GM21367 (cell line): ENCODE results near the gene TLNRD1.

ENCODE experiments used
- ATAC-seq: cut with Tn5 transposase; IDR thresholded peaks from one replicate; pipeline ENCODE4 v1.9.1; 2021; ENCODE audit not compliant: unreplicated experiment

TLNRD1 gene

DNA sequence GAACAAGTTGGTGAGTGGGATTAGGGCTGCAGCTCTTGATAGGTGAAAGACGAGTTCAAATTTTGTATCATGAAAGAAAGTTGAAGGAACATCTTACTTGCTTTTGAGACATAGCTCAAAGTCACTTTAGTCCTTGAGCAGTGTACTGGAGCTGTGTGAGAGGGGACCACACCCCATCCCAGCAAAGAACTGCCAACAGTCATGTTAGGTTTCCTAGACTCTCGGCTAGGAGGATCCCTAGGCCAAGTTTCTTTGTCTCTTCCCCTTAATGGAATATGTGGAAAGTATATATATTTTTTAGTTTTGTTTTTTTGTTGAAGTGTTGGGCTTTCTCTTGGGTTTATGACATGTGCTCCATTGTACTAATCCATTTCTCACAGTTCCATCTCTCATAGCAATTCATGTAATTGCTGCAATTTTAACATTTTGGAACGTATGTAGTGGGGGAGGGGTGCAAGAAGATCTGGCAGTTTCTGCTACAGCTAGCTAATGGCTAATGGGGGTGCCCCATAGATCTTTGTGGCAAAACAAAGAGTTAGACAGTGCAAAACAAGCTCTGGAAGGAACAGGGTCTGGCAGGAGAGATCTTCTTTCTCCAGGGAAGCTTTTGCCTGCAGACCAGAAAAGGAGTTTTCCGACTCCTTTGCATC, 25.1 kb downstream of the TLNRD1 start:
- no peak for ATAC-seq

DNA sequence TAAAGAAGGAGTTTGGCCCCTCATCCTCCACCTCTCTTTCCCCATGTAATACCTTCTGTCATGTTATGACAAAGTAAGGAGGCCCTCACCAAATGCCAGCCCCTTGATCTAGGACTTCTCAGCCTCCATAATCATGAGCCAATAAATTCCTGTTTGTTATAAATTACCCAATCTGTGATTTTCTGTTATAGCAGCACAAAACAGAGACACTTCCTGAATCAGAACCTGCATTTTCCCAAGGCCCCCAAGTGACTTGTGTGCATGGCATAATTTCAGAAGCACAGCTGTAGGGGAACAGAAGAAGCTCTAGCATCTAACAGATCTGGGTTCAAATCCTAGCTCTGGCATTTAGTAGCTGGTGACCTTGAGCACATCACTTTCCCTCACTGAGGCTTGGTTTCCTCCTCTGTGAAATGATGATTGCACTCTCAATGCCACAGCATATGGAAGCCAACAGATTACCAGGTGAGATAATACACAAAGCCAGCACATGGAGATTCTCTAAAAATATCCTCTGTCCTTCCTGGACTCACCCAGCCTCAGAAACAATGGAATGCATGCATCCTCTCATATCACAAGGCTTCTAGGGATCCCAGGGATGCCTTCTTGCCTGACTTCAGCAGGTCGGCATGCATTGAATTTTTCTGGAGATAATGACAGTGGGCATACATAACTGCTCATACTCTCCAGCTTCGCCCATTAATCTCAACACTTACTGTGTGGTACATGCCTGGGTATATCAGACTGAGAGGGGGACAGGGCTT, 26.3 kb downstream of the TLNRD1 start:
- ATAC-seq = no peak

DNA sequence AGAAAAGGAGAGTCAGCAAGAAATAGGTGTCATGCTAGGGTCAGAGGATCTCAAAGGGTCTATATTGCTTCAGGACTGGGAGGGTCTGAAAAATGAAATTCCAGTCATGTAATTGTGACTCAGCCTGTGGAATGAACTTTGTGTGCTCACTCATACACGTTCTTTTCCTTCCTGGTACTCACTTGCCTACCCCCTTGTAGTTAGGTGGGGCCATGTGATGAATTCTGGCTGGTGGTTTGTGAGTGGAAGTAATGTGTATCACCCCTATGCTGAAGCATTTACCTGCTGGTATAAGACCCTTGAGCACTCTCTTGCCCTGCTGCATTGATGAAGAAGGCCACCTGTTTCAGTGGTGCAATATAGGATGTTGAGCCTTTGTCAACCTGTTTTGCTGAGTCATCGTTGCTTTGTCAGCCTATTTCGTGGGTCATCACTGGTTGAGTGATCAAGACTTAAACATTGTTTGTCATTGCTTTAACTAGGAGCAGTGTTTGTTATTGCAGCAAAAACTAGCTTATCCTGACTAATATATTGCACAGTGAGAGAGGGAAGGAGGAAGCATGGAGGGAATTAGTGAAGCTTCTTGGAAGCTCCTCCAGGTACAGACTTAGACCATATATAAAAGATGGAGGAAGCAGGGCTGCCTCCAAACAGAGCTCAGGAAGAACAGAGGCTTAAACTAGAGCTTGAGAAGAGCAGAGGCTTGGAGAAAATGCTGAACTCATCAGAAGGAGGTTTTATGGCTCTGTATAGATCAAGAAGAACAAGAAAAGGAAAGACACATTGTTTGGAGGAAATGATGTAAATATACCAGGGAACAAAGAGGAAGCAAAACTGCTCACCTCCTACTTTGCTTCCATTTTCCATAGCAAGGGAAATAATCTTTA, 28.9 kb downstream of the TLNRD1 start:
- ATAC-seq = no peak

DNA sequence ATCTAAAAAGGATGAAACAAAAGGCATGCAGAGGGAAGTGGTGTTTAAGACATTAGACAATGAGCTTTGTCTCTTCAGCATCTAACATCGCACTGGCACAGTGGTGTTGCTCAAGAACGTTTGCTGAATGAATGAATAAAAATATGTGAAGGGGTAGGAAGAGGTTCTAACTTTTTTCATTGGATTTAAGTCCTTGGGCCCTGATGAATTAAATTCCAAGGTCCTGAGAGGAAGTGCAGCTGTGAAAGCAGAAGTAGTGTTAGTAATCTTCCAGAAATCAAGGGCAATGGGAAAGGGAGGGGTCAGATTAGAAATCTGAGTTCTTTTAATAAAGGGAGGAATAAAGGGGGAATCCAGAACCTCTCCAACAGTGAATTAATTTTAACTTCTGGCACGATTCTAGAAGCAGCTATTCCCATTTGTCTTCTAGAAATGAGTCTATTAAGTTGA, 29.6 kb downstream of the TLNRD1 start:
- ATAC-seq = no peak

DNA sequence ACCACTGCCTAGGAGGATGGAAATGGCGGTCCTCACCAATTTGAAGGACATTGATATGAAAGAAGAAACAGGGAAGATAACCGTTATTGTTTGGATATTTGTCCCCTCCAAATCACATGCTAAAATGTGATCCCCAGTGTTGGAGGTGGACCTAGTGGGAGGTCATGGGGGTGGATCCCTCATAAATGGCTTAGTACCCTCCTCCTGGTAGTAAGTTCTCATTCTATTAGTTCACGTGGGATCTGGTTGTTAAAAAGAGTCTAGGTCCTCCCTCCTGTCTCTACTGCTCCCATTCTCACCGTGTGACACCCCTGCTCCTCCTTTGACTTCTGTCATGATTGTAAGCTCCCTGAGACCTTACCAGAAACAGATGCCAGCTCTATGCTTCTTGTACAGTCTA, 30.5 kb downstream of the TLNRD1 start:
- no peak for ATAC-seq

DNA sequence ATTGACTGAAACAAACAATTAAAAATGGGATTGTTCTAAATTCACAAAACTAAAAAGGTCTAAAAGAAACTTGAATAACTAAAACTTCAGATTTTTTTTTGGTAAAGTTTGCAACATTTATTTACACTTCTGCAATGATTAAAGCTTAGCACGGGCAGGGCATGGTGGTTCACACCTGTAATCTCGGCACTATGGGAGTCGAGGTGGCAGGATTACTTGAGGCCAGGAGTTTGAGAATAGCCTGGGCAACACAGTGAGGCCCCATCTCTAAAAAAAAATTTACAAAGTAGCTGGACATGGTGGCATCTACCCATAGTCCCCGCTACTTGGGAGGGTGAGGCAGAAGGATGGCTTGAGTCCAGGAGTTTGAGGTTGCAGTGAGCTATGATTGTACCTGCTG, 31.6 kb downstream of the TLNRD1 start:
- no peak for ATAC-seq

DNA sequence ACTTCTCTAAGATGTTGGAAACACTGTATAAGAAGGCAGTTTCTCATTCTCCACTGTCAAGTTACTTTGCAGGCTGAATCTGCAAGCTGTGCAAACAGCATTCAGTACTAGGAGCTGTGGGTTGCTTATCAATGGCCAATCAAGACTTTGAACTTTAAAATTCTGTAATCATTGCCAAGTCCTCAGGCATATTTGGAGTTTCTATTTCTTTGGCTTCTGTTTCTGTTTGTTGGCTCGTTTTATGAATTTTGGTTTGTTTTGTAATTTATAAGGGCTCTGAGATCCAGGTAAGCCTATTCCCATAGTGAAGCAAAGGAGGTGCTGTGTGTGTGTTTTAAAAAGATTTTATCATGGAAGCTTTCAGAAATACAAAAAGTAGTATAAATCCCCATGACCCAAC, 32.1 kb downstream of the TLNRD1 start:
- ATAC-seq = no peak

DNA sequence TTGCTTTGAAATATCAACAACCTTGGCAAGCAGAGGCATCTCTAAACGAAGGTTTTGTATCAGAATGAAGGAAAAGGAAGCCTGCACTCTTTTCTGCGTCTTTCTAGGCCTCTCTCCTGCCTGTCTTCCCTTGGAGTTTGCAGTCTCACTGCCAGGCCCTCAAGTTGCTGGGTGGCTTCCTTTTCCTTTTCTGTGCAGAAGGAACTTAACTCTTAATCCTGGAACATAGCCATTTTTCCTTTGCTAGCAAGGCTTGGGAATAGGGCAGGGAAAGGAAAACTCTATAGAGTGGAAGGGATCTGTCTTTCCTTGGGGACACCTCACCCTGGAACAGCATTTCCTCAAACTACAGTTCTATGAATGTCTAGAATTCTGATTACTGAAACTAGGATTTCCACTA, 32.8 kb downstream of the TLNRD1 start:
- ATAC-seq = no peak

DNA sequence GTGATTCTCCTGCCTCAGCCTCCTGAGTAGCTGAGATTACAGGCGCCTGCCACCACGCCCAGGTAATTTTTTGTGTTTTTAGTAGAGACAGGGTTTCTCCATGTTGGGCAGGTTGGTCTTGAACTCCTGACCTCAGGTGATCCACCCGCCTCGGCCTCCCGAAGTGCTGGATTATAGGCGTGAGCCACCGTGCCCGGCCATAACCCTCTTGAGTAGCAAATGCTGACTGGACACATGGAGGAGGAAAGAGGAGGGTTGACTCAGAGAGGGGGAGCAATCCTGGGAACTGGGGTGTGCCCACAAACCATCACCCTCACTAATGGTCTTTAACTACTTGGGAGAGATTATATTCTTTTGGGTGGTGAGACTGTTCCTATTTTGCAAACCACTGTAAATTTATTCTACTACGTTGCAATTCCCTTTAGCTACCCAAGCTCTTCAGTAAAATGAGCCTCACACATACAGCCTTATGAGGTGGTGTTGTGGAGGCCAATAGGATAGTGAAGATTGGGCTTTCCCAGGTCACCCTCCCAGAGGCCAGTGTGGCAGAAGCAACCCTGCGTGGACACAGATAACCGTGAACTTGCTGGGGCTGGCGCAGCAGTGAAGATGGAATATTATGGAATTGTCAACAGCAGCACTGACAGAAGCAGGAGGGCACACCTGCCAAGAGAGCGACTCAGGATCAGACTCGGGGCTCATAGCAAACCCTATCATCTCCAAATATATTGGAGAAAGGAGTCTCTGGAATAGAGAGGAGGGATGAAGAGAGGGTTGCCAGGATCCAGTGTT, 37.4 kb downstream of the TLNRD1 start:
- no peak for ATAC-seq

DNA sequence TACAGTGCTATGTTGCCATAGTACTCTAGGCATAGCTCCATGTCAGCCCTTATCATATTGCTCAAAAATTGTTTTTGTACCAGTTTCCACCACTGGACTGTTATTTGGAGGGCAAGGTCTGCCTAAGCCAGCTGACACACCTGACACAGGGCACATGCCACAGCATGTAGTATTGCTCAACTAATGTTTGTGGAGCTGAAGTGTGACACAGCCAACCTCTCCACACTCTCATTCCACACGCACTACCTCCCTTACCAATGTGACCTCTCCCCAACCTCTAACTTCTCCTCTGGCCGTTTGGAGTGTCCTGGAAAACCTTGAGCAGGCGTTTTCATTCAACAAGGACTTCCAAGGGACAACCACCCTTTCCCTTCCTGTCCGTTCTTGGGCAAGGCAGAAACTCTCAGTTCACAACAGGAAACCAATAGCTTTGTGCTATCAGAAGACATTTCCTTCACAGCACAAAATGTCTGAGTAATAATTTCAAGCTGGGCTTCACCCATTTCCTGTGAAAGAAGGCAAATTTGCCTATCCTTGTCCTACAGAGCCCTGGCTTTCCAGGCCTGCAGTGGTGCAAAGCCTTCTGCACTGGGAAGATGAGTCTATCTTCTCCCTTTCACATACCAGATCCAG, 38.4 kb downstream of the TLNRD1 start:
- ATAC-seq = no peak

DNA sequence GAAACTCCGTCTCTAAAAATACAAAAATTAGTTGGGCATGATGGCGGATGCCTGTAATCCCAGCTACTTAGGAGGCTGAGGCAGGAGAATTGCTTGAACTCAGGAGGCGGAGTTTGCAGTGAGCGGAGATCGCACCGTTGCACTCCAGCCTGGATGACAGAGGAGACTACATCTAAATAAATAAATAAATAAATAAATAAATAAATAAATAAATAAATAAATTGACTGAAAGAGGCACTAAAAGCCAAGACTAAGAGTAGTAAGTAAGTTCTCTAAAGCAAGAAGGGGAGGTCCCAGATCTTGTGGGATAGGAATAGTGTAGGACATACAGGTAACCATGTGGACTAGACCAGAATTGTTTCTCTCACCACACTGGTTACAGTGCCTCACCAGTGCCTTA, 40.0 kb downstream of the TLNRD1 start:
- no peak for ATAC-seq

DNA sequence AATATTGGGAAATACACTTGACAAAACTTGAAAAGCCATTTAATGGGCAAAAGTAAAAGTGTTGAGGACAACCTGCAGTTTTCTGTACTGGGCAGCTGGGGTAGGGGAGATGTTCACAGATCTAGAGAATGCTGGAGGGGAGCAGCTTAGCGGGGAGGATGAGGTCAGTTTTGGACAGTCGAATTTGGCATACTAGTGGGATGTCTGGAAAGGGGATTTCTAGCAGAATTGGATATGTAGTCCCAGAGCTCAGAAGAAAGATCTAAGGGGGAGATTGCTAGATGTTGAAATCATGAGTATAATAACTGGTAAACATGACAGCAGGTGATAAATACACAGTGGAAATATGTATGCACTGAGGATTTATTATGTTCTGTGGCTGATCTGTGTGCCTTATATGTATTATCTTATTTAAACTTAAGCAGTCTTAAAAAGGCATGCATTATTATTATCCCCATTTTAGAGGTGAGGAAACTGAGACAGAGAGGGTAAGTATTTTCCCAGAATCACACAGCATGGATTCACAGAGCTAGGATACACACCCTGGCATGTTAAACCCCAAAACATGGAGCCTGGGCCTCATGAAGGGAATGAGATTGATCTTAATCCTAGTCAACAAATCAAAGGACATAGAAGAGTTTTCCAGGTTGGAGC, 42.7 kb downstream of the TLNRD1 start:
- no peak for ATAC-seq

DNA sequence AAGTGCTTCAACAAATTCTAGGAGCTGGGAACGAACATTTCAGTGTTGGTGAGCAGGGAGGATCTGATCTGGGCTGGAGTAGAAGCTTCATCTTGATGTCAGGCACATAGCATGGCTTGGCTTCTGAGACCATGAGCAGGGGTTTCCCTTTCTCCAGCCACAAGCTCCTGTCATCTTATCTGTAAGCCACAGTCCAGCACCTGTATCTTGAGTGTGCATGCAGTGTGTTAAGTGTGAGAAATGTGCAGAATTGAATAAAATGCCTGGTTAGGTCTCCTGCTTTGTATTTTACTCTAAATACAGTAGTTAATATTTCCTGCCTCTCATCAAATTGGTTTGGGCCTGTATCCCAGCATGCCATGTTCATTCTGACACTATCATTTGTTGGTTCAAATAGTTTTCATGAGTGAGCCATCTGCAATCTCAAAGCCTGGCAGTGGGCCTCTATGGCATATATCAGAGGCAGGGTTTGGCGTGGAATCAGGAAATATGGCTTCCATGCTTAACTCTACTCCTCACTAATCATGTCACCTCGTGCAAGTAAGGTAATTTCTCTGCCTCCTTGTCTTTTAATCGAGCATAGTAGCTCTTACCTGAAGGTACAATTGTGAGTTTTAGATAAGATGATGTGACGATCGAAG, 43.3 kb downstream of the TLNRD1 start:
- no peak for ATAC-seq

DNA sequence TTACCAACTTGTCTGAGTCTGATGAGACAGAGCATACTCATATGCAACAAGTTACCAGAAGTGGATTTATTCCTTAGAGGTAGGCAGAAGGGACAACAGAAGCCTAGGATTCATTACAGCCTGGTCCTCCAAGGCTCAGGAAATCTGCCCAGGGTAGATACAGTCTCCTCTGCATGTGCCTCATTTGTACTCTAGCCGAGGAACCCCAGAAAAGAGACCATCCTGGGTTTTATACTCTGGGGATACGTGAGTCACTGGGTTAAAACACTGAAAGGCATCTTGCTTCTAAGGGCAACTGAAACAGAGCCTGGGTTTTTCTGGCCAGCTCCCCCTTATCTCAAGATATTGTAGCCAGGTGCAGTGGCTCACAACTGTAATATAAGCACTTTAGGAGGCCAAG, 45.6 kb downstream of the TLNRD1 start:
- ATAC-seq = no peak

DNA sequence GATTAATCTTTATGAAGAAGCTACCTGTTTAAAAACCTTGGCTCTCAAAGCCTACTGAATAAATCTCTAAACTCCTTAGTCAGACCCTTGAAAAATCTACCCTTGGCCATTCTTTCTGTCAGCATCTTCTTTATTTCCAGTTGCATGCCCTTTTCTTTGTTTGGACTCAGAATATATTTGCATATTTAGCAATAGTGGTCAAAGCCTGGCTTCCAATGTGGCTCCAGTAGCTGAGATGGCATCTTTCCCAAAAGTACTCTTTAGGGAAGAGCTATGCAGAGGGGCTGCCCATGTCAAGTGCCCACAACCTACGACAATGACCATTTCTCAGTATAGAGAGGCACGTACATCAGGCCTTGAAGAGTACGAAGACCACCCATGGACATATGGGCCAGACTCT, 47.2 kb downstream of the TLNRD1 start:
- ATAC-seq = no peak

DNA sequence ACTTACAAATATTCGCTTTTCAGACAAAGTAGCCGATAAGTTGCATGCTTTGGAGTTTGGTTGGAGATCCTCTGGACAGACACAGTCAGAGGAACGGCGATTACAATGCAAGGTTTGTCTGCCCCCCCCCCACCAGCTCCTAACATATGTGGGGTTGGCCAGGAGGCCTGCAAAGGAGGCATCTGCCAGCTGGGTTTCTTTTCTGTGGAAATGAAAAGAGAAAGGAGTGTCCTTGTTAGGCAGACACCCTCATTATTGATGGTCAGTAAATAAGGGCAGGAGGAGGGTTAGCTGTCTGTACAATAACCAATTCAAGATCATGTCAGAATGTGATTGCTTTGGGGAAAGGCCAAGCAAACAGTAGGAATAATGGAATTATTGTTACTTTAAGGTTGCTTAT, 49.1 kb downstream of the TLNRD1 start:
- no peak for ATAC-seq

DNA sequence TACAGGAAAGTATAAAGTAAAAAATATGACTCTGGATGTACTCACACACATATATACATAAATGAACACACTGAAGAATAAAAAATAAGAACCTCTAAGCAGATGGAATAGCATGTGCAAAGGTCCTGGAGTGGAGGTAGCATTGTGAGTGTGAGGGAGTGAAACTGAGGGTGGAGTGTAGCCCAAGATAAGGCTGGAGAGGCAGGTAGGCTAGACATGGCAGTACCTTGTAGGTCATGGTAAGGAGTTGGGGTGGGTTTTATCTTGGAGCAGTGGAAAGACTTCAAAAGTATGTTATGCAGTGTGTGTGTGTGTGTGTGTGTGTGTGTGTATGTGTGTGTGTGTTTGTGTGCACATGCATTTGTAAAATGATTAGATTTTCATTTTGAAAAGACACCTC, 49.5 kb downstream of the TLNRD1 start:
- no peak for ATAC-seq

DNA sequence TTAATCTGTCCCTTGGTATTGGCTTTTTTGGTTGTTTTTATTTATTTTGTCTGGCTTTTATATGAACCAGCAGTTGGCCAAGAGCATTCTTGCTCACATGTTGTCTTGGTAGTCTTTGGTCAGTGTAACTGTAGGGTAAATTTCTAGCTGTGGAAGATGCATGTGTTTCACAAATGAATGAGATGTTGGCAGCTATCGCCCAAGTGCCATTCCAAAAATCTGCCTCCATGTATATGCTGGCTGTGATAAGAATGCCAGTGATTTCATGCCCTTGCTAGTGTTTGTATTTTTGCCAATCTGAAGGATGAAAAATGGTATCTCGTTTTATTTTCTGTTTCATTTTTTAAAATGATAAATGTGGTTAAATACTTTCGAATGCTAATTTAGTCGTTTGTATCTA, 50.1 kb downstream of the TLNRD1 start:
- no peak for ATAC-seq

DNA sequence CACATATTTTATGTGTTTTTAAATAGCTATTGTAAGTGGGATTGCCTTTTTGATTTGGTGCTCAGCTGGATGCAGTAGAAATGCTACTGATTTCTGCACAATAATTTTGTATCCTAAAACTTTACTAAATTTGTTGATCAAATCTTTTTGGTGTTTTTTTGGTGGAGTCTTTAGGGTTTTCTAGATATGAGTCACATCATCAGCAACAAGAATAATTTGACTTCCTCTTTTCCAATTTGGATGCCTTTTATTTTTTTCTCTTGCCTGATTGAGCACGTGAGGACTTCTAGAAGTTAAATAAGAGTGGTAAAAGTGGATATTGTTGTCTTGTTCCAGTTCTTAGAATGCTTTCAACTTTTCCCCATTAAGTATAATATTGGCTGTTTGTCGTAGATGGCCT, 51.3 kb downstream of the TLNRD1 start:
- no peak for ATAC-seq

DNA sequence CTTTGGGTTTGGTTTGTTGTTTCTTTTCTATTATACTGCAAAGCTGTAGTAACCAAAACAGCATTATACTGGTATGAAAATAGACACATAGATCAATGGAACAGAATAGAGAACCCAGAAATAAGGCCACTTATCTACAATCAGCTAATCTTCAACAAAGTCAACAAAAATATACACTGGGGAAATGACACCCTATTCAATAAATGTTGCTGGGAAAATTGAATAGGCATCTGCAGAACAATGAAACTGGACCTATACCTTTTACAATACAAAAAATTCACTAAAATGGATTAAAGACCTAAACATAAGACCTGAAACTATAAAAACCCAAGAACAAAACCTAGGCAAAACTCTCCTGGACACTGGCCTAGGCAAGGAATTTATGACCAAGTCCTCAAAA, 52.9 kb downstream of the TLNRD1 start:
- ATAC-seq = no peak
